Gastroesophageal sphincter (tissue), 4 donors: ENCODE measurements around the gene KASH5. TPM values are rescaled to one million over a fixed set of nuclear protein-coding genes. Genes with fewer than 3 reads are reported as not detected.

Experiments used
- ATAC-seq: fragments of 150-250 bp; one replicate; pipeline ENCODE4 v1.9.1; 2016; ENCODE audit warnings: mild to moderate bottlenecking, moderate library complexity
- H3K27ac ChIP-seq, 4 donors: fragments of 200-600 bp; sonication (generic) in 3 of 4; 1 replicate in 3 of 4; 2 replicates in 1 of 4; pipeline ENCODE4 v1.5.1; 2016 to 2019
- H3K27me3 ChIP-seq: fragments of 200-600 bp; sonication (generic); one replicate; pipeline ENCODE4 v1.5.1; 2019
- H3K36me3 ChIP-seq, 2 donors: fragments of 200-600 bp; sonication (generic); one replicate each; pipeline ENCODE4 v1.5.1; 2019; ENCODE audit warnings: control low read depth in 1 of 2
- H3K4me1 ChIP-seq, 3 donors: fragments of 200-600 bp; sonication (generic); 1 replicate in 2 of 3; 2 replicates in 1 of 3; pipeline ENCODE4 v1.5.1; 2016 to 2019; ENCODE audit warnings: control low read depth in 2 of 3
- H3K4me3 ChIP-seq, 2 donors: fragments of 200-600 bp; sonication (generic); one replicate each; pipeline ENCODE4 v1.5.1; 2019; ENCODE audit warnings: mild to moderate bottlenecking in 1 of 2, moderate library complexity in 1 of 2
- H3K9me3 ChIP-seq, 3 donors: fragments of 200-600 bp; sonication (generic); one replicate each; pipeline ENCODE4 v1.5.1; 2017 to 2019; ENCODE audit warnings: control low read depth in 2 of 3
- EP300 ChIP-seq: sonication (generic); formaldehyde crosslinking; IDR thresholded peaks from one replicate; pipeline ENCODE4 v1.6.1; 2017; ENCODE audit warnings: antibody characterized with exemption, mild to moderate bottlenecking
- POLR2A ChIP-seq, 2 donors: fragments of 450-650 bp; IDR thresholded peaks; one replicate each; pipeline ENCODE4 v1.6.1; 2017; ENCODE audit warnings: antibody characterized with exemption in 2 of 2, mild to moderate bottlenecking in 2 of 2, moderate library complexity in 1 of 2
- POLR2AphosphoS5 ChIP-seq: sonication (generic); formaldehyde crosslinking; IDR thresholded peaks from one replicate; pipeline ENCODE4 v1.6.1; 2017; ENCODE audit warnings: antibody characterized with exemption
- WGBS, 2 donors: methylation state at CpG; one replicate each; pipeline ENCODE4 v1.1.5; 2018; ENCODE audit warnings: low coverage in 1 of 2; 5-methylcytosine and 5-hydroxymethylcytosine counted together
- total RNA-seq, 4 donors: library from RNA; depleted of rRNA; stranded (reverse); fragments of >200 nt; gene quantifications; one replicate each; pipeline ENCODE4 v1.1.0, GENCODE V29; 2016
- TF ChIP-seq, protein P1 (sequence below), 4 experiments: fragments of 200-600 bp in 2 of 4; fragments of 450-650 bp in 2 of 4; sonication (generic) in 1 of 4; IDR thresholded peaks; one replicate each; pipeline ENCODE4 v1.5.1; 2017 to 2019; ENCODE audit warnings: antibody characterized with exemption in 4 of 4, mild to moderate bottlenecking in 2 of 4, moderate library complexity in 2 of 4

KASH5 gene
- total RNA-seq, 4 donors from 2014 or later: not detected

DNA sequence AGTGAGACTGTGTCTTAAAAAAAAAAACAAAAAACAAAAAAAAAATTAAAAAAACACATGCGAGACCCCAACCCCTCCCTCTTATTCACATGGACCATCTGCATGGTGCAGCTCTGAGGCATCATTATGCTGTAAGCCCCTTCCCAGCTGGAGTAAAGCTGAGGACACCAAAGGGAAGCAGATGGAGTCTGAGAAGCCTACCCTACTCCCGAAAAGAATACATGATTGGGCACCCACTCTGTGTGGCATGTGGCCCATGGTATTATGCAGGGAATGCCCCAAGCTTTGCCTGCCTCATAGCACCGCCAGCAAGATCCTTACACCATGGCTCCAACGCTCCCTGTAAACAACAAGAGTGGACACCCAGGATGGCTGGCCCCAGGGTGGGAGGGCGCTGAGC lies 30.5 kb downstream of the KASH5 start:
- WGBS, 2 donors: 72 to 91% methylated on average over 4 to 5 of the region's 5 CpGs
- no peak overlapping the region for H3K27ac ChIP-seq
- no peak for ATAC-seq
- no peaks in the 10 kb centered on the region for H3K36me3 ChIP-seq
- H3K4me1 ChIP-seq: peaks cover 0 to 30% (median 23%) of the 10 kb centered on the region in 3 donors
- TF ChIP-seq POLR2A (IDR thresholded peaks at IDR 0.05) (no peak), POLR2AphosphoS5 (no peak), EP300 (no peak)
- TF ChIP-seq, protein P1, sequence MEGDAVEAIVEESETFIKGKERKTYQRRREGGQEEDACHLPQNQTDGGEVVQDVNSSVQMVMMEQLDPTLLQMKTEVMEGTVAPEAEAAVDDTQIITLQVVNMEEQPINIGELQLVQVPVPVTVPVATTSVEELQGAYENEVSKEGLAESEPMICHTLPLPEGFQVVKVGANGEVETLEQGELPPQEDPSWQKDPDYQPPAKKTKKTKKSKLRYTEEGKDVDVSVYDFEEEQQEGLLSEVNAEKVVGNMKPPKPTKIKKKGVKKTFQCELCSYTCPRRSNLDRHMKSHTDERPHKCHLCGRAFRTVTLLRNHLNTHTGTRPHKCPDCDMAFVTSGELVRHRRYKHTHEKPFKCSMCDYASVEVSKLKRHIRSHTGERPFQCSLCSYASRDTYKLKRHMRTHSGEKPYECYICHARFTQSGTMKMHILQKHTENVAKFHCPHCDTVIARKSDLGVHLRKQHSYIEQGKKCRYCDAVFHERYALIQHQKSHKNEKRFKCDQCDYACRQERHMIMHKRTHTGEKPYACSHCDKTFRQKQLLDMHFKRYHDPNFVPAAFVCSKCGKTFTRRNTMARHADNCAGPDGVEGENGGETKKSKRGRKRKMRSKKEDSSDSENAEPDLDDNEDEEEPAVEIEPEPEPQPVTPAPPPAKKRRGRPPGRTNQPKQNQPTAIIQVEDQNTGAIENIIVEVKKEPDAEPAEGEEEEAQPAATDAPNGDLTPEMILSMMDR (IDR thresholded peaks at IDR 0.05): no peak
- no peaks in the 10 kb centered on the region for H3K9me3 ChIP-seq
- H3K27me3 ChIP-seq: peaks cover 97% of the 10 kb centered on the region
- H3K4me3 ChIP-seq: no peak overlapping the region

DNA sequence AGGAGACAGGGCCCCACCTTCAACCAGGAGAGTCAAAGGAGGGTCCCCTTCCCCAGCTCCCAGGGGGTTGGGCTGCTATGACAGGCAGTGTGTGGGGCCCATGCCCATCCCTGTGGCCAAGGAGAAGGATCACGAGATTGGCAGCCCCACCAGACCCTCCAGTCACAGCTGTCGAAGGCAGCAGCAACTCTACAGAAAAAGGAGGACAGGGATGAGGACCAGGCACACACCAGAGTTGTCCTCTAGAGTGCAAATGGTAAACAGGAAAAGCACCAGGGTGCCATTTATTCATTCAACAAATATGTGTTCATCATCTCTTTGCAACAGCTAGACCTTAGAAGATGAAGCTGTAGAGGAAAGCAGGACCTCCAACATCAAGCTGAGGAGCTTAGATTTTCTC lies 31.1 kb downstream of the KASH5 start:
- Histone ChIP-seq H3K27ac (no peak overlapping the region), H3K4me1 (peaks cover 0 to 36% (median 23%) of the 10 kb centered on the region in 3 donors), H3K36me3 (no peaks in the 10 kb centered on the region), H3K27me3 (peaks cover 100% of the 10 kb centered on the region), H3K4me3 (no peak overlapping the region), H3K9me3 (no peaks in the 10 kb centered on the region)
- 80% methylated on average over 1 of the region's 2 CpGs; no CpG with 5 or more reads in 1 of the 2 donors for WGBS, 2 donors
- TF ChIP-seq POLR2A (IDR thresholded peaks at IDR 0.05) (no peak), POLR2AphosphoS5 (no peak), EP300 (no peak)
- TF ChIP-seq, protein P1 (IDR thresholded peaks at IDR 0.05): no peak
- ATAC-seq: no peak

DNA sequence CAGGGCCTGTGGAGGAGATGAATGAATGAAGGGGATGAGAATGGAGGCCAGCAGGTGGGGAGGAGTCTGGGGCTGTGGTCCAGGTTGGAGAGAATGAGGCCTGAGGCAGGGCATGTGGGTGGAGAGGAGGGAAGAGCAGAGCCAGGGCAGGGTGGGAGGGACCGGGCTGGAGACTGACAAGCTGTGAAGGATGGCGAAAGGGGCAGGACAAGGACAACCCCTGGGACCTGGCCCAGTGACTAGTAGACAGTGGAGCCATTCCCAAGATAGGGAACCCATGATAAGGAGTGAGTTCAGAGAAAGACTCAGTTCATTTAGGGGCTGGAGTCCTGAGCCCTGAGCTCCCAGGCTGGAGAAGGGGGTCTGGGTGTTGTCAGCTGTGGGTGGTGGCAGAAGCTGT lies 32.2 kb downstream of the KASH5 start:
- H3K9me3 ChIP-seq: no peaks in the 10 kb centered on the region
- TF ChIP-seq POLR2AphosphoS5: no peak
- no peak for TF ChIP-seq POLR2A (IDR thresholded peaks at IDR 0.05)
- TF ChIP-seq, protein P1 (IDR thresholded peaks at IDR 0.05): no peak
- TF ChIP-seq EP300: no peak
- no peak for ATAC-seq
- no peak overlapping the region for H3K27ac ChIP-seq
- H3K4me3 ChIP-seq: no peak overlapping the region
- WGBS, 2 donors: 63 to 71% methylated on average over 1 to 2 of the region's 2 CpGs
- H3K27me3 ChIP-seq: peaks cover 100% of the 10 kb centered on the region
- H3K4me1 ChIP-seq: peaks cover 0 to 36% (median 23%) of the 10 kb centered on the region in 3 donors
- H3K36me3 ChIP-seq: no peaks in the 10 kb centered on the region

DNA sequence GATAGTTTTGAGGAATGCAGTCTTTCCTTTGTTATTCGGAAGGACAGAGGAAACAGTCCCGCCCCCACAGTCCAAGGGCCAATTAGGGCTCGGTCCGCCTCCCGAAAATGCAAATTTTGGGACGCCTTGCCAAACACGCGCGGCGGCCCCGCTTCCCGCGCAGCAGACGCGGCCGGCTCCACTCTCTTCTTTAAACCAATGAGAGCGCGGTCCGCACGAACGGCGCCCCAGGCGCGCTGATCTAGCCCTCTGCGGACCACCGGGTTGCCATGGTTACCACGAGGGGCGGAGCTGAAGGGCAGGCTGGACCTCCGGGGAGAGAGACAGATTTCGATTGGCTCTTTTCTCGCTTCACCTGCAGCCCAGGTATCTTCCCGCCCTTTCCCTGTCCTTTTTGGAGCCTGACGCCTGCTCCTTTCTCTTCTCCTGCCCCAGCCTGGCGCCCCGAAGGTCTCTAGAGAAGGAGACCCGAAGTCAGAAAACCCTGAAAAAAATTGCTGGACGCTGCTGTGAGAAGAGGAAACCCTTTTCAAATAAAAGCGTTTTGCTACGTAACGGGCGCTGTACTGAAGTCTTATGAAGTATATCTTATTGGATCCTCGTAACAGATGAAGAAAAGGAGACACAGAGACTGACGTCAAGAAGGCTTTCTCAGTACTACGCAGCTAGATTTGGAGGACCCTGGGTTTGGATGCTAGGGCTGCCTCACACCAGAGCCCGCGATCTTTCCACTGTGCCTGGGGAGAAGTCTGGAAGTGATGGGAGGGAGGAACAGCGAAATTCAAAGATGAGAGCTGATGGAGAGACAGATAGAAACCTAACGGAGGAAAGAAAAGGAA lies 33.2 kb downstream of the KASH5 start:
- no peaks in the 10 kb centered on the region for H3K36me3 ChIP-seq
- 6 to 24% methylated on average over 7 to 26 of the region's 48 CpGs for WGBS, 2 donors
- TF ChIP-seq POLR2A (IDR thresholded peaks at IDR 0.05) (no peak), EP300 (no peak), POLR2AphosphoS5 (no peak)
- TF ChIP-seq, protein P1 (IDR thresholded peaks at IDR 0.05): no peak
- no peaks in the 10 kb centered on the region for H3K9me3 ChIP-seq
- peak overlapping the region in 1 of 2 donors; percentile 16 for H3K4me3 ChIP-seq
- peaks cover 0 to 36% (median 23%) of the 10 kb centered on the region in 3 donors for H3K4me1 ChIP-seq
- no peak for ATAC-seq
- no peak overlapping the region for H3K27ac ChIP-seq
- peaks cover 100% of the 10 kb centered on the region for H3K27me3 ChIP-seq

DNA sequence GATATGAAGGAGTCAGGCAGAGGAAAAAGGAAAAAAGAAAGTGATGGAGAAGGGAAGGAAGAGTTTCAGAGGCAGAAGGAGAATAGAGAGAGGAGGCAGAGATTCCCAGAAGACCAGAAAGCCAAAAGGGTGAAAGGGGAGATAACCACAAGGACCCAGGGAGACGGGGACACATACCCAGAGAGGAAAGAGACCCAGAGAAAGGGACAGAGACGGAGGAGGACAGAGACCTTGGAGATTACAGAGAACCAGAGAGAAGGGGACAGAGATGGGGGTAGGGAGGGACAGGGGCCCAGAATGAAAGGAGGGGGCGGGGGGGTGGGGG lies 33.8 kb downstream of the KASH5 start:
- peaks cover 0 to 36% (median 23%) of the 10 kb centered on the region in 3 donors for H3K4me1 ChIP-seq
- H3K27ac ChIP-seq: no peak overlapping the region
- no peaks in the 10 kb centered on the region for H3K36me3 ChIP-seq
- no peak for ATAC-seq
- H3K4me3 ChIP-seq: no peak overlapping the region
- no peaks in the 10 kb centered on the region for H3K9me3 ChIP-seq
- no peak for TF ChIP-seq POLR2AphosphoS5
- TF ChIP-seq, protein P1 (IDR thresholded peaks at IDR 0.05): no peak
- no peak for TF ChIP-seq EP300
- no peak for TF ChIP-seq POLR2A (IDR thresholded peaks at IDR 0.05)
- H3K27me3 ChIP-seq: peaks cover 100% of the 10 kb centered on the region
- 20 to 31% methylated on average over 1 to 3 of the region's 3 CpGs for WGBS, 2 donors
